EL (cell line): ENCODE measurements around the gene CHL1.

Experiments
- DNase-seq: peaks from one replicate; pipeline ENCODE4 v3.0.0-alpha.2; 2016

Gene CHL1

DNA sequence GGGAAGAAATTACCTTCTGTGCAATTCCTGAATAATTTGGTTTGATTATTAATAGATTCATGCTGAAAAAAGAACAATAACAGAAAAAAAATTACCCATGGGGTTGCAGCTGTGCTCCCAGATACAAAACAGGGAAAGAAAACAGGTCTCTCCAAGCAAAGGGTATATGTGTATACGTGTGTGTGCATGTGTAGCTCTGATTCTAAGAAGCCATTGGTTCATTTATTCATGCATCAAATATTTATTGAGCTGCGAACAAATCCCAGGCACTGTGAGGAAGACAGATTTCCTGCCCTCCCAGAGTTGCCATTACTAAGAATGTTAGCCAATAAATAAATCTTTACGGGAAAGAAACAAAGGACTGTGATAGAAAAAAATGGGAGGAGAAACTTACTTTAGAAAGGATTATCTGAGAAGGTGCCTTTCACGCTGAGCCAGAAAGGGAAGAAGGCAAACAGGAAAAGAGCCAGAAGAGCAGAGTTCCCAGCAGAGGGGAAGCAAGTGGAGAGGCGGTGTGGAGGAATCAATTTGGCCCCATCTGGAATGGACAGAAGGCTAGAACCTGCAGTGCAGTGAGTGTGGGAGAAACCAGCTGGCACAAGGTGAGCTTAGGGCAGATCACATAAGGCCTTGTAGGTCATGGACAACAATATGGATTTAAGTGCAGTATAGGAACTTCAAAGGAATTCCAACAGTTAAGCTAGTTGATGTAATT is 20.7 kb downstream of the CHL1 start:
- no peak for DNase-seq

DNA sequence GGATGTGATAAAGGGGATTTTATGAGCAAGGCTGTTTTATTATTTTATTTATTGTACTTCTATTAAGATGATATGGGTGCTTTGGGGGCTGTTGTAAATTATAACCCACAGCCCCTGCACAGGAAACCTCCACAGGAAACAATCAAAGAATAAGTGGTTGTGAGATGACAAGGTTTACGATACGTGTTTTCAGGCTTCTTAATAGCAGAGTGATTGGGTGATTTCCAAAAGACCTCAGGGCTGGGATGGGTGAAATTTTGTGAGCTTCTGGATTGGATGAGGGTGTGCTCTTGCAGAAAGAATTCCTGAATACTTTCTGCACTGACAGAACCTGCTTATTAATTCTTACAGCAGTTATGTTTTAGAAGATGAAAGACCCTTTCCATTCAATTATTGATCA is 21.4 kb downstream of the CHL1 start:
- DNase-seq: no peak

DNA sequence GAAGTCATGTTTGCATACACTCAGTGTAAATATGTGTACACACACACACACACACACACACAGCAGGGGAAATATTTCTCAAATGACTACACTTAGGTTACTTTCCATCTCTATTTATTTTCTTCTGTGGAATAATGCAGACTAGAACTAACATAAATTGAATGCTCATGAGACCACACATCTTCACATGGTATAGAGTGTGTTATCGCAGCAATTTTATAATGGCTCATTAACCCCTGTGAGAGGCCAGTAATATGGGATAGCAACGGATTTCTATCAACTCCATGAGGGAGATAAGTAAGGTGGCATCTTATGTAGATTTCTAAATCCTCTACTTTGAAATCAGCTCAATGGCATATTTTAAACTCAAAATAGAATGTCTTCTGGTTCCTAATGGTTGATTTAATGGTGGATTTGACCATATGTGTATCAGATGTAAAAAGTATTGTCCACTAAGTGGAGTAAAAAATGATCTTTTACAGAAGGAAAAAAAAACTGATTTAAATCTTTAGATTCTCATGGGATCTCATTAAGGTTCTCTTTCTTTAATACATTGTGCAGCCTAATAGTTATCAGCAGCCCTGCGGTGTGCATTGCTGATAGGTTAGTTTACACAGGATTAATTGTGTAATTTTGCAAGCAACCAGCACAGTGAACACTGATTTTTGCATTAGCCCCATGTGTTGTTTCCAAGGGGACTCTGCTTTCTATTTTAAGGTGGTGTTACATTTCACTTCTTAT is 32.0 kb downstream of the CHL1 start:
- no peak for DNase-seq

DNA sequence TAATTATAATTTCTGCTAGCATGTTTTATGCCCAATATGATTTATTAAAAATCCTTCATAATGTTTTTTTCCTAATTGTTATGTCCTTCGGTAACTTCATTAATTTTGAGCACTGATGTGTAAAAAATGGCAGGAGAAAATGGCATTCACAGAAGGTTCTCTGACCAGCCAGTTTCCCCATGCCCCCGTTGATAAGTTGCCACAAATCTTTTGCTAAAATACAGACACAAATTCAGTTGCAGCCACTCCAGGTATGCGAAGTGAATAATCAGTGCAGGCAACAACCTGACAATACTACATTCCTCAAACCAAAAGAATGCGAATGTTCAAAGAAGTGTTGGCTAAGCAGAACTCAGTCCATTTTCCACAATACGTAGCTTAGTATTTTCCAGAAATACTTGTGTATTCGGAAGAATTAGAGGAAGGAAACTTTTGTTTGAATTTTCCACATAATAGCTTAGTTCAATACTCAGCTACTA is 32.7 kb downstream of the CHL1 start:
- DNase-seq: no peak

DNA sequence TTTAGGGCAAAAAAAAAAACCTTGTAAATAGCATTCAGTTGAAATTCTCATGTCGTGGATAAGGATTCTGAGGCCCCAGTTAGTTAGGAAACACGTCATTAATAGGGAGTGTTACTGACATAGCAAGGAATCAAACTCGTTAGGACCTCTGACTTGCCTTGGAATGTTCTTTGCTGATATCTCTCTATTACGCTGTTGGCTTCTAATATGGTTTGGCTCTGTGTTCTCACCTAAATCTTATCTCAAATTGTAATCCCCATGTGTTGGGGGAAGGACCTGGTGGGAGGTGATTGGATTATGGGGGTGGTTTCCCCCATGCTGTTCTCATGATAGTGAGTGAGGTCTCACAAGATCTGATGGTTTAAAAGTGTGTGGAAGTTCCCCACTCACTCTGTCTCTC is 40.3 kb downstream of the CHL1 start:
- no peak for DNase-seq

DNA sequence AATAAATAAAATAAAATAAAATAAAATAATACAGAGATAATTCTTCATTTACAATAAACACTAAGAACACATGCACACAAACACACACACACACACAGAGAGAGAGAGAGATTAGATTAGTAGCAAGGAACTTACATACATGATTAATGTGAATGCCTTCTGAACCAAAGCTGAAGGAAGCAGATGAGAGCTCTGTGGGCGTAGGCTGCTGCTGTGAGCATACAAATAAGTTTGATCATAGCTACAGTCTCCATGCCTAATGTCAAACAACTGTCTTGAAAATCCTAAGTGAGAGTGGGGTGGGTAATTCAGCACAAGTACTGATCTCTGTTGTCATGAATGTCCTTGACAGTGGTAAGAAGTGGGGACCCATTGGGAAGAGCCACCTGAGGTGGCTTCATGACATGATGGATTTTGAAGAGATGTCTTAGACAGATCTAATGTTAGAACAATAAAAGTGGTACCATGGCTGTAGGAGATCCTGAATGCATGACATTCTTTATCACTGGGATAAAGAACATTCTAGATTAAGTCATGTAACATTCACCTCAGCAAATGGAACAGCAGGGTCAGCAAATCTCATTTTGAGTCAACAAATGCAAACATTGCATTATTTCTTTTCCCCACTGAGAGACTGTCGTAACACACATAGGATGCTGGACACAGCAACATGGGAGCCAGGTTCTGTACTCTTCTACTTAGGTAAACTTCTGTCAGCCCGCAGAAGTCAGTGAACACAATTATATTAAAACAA is 46.2 kb downstream of the CHL1 start:
- no peak for DNase-seq

DNA sequence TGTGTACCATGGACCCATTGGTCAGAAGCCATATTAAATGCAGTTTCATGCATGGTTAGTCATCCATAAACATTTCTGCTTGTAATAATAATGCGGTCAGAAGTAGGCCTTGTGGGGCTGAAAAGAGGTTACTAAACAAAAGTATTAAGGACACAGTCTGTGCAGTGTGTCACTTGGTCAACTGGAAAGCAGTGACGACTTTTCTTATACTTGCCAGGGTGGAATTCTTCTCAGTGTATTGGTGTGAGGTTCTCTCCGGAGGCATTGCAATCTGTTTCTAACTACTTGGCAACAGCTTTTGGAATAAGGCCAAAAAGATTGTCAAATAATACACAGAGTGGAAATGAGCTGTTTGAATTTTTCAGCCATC is 46.8 kb downstream of the CHL1 start:
- DNase-seq: no peak

DNA sequence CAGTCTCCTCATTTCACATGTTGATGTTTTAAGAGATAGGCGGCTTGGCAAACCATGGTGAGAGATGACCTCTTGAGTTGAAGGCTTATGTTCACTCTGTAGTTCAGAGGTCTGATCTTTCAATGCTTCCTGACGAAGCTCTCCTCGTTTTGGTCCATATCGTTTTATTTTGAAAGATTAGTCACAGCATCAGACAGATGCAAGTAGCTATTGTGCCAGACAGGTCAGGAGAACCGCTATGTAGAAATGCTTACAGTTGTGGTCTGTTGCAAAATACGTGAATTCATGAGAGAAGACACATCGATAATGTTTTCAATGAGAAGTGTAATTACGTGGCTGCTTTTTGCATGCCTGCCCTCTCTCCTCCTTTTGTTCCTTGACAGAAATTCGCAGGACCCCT is 47.5 kb downstream of the CHL1 start:
- DNase-seq: no peak

- DNase-seq: no peak
These were observed 51.4 kb downstream of the CHL1 start for GRCh38 chr3:247916-248315.

- no peak for DNase-seq
These were observed 52.4 kb downstream of the CHL1 start for GRCh38 chr3:248864-249520.

DNA sequence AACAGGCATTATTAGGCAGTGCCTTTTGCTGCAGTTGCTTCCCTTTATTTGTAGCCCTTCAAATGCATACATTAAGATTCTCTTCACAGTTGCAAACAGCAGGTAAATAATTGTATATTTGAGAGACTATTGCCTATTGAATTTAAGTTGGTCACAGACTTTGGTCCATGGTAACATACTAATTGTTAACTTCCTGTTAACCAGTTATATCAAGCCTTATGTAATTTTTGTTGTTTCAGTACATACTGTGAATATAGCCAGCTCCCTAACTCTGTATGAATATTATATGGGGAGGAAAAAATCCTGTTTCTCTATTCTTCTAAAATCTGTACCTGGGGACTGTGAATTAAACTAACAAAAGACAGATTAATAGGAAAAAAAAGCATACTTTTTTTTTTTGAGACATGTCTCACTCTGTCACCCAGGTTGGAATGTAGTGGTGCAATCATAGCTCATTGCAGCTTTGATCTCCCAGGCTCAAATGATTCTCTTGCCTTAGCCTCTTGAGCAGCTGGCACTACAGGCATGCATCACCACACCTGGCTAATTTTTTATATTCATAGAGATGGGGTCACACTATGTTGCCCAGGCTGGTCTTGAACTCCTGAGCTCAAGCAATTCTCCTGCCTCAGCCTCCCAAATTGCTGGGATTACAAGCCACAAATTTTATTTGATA is 53.2 kb downstream of the CHL1 start:
- DNase-seq: no peak

DNA sequence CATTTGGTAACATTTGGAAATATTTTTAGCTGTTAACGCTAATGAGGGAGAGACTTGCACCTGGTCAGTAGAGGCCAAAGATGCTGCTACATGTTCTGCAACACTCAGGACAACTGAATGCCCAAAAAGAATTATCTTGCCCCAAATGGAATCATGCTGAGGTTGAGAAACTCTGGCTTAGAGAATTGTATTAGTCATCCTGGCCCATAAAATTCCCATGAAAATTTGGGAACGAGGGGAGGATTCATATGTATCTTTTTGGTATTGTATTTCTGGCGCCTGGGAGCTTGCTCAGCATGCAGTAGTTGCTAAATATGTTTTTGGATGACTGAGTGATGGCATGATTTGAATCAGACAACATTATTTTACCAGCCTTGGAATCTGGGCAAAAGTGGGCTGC is 59.9 kb downstream of the CHL1 start:
- DNase-seq: no peak

DNA sequence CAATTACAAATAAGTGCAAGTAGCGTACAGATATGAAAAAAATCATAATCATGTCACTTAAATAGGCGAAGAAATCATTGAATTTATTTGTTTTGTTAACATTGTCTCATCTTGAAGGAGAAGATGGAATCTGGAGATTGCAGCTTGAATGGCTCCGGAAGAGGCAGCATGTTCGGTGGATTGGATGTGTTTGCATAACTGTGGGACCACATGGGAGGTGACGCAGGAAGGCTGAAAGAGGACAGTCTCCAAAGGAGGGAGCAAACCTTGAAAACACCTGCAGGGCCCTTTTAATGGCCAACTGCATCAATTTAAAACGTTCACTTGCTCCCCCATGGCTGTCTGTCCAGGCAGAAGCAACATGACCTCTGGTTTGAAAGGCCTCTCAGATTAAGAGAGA is 61.3 kb downstream of the CHL1 start:
- DNase-seq: no peak

- no peak for DNase-seq
These were observed 64.3 kb downstream of the CHL1 start for GRCh38 chr3:260898-261297.

DNA sequence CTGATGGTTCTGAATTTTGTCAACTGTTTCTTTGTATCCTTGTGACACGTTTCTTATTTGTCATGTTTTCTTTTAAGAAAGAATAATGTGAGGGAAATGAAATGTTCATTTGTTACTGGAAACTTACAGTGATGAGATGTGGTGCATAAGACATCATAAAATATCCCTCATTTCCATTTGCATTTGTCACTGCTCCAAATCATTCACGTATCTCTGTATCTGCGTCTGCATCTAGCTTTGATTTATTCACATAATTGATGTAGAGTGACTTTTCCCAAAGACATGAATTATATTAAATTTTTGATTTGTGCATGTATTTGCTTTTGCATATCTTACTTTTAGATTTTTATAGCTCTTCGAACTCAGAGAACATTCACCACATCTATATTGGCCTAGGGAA is 66.8 kb downstream of the CHL1 start:
- DNase-seq: no peak

- no peak for DNase-seq
These were observed 68.0 kb downstream of the CHL1 start for GRCh38 chr3:264394-265156.

GRCh38 chr3:267101-267500 is 70.5 kb downstream of the CHL1 start:
- DNase-seq: no peak

DNA sequence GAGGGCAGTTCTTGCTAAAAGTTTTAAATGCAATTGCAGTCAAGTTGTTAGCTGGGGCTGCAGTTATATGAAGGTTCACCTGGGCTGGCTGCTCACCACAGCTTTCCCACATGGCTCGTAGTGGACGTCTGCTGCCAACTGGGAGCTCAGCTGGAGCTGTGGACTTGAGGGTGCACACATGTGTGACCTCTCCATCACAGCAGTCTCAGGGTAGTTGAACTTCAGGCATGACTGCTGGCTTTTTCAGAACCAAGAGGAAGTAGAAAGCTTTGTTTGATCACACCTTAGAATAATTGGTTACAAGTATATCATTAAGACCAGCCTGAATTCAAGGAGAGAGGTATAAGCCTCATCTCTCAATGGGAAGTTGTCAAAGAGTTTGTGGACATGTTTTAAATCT is 74.1 kb downstream of the CHL1 start:
- DNase-seq: no peak

DNA sequence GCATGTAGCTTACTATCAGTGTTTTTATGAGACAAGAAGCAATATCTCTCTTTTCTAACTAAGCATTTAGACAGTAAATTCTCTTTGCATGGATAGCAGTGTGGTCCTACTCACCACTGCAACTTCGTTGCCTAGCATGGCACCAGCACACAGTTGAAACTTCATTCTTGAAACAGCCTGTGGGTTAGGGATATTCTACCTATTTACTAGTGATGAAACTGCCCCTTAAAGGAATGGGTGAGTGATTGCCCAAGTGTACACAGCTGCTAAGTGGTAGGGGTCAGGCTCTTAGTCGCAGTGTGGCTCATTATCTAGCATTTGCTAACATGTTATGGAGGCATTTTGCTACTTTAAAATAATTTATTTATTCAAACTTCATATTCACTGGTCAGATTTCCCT is 78.4 kb downstream of the CHL1 start:
- DNase-seq: no peak

GRCh38 chr3:277873-278272 is 81.3 kb downstream of the CHL1 start:
- no peak for DNase-seq

- DNase-seq: no peak
These were observed 81.9 kb downstream of the CHL1 start for GRCh38 chr3:278300-279064.
